Adrenal gland (tissue), 12 donors: ENCODE results near the gene ADAMTS12. TPM values are rescaled to one million over a fixed set of nuclear protein-coding genes. Genes with fewer than 3 reads are reported as not detected.

Experiments
- DNase-seq, 7 donors: peaks; one replicate each; pipeline ENCODE4 v3.0.0-alpha.2; 2019 to 2020
- H3K27ac ChIP-seq, 5 donors: fragments of 200-600 bp; sonication (generic) in 4 of 5; 1 replicate in 3 of 5; 2 replicates in 2 of 5; pipeline versions ENCODE4 v1.5.1 to v1.8.0; 2016 to 2020; ENCODE audit warnings: mild to moderate bottlenecking in 1 of 5
- H3K27me3 ChIP-seq: fragments of 200-600 bp; 2 replicates; pipeline ENCODE4 v1.8.0; 2021
- H3K36me3 ChIP-seq, 2 donors: fragments of 200-600 bp; replicated peaks in 1 of 2; 1 replicate in 1 of 2; 2 replicates in 1 of 2; pipeline versions ENCODE4 v1.5.1 to v1.8.0; 2018 to 2022
- H3K4me1 ChIP-seq, 2 donors: fragments of 200-600 bp; replicated peaks in 1 of 2; 1 replicate in 1 of 2; 2 replicates in 1 of 2; pipeline versions ENCODE4 v1.5.1 to v1.8.0; 2018 to 2021
- H3K4me3 ChIP-seq, 4 donors: fragments of 200-600 bp; sonication (generic) in 3 of 4; one replicate each; pipeline ENCODE4 v1.5.1; 2016 to 2018
- H3K9me3 ChIP-seq, 3 donors: fragments of 200-600 bp; sonication (generic) in 1 of 3; replicated peaks in 1 of 3; 1 replicate in 2 of 3; 2 replicates in 1 of 3; pipeline versions ENCODE4 v1.5.1 to v1.8.0; 2016 to 2021
- CTCF ChIP-seq, 6 experiments: fragments of 450-650 bp in 4 of 6; fragments of 200-600 bp in 2 of 6; sonication (generic) in 1 of 6; IDR thresholded peaks; 1 replicate in 5 of 6; 2 replicates in 1 of 6; pipeline versions ENCODE4 v1.5.1 to v1.8.0; 2016 to 2021; ENCODE audit warnings: antibody characterized with exemption in 6 of 6, mild to moderate bottlenecking in 2 of 6, moderate library complexity in 1 of 6
- POLR2A ChIP-seq, 2 donors: fragments of 450-650 bp; IDR thresholded peaks; one replicate each; pipeline ENCODE4 v1.6.1; 2017; ENCODE audit warnings: antibody characterized with exemption in 2 of 2, mild to moderate bottlenecking in 2 of 2, moderate library complexity in 1 of 2
- WGBS, 4 donors: extraction: QIAGEN DNeasy Blood & Tissue Kit in 2 of 4; methylation state at CpG; one replicate each; pipeline versions ENCODE4 v1.1.5 to v1.1.7; 2013 to 2017; 5-methylcytosine and 5-hydroxymethylcytosine counted together
- intact Hi-C, 2 donors: fragments of 100-400 bp; cut with DNase I; formaldehyde crosslinking; loops; one replicate each; pipeline versions ENCODE4 v1.14.1 to v1.15.0; 2022 to 2023
- polyA plus RNA-seq, 3 donors: library from polyadenylated mRNA; stranded (reverse); fragments of 200-250 nt in 2 of 3; fragments of 350-450 nt in 1 of 3; fragmentation: Illumina TruSeq in 1 of 3; extraction: RNeasy Lipid Tissue Mini Kit (QIAGEN cat#74804) in 1 of 3; gene quantifications; one replicate each; pipeline ENCODE4 v1.2.3, GENCODE V29; 2013 to 2014
- total RNA-seq, 9 donors: library from RNA; depleted of rRNA in 4 of 9; stranded (reverse); fragments of >200 nt in 4 of 9; fragments of 120-200 nt in 1 of 9; fragmentation: NEBNext Ultra II Directional in 1 of 9; extraction: Animal tissue kit (Norgen Biotek cat#: 25700) in 1 of 9; gene quantifications; one replicate each; pipeline versions ENCODE4 v1.1.0 to v1.2.4, GENCODE V29; 2013 to 2023
- donor health status: healthy with polysubstance abuse.
- donor health status: Bipolar disorder and iron deficiency.
- donor health status: DM: yes; HTN: yes; CAD: no.
- donor health status: DM: no; HTN: no; CAD: no.
- donor health status: DM: no; HTN: no; CAD: no.
- donor health status: DM: yes; HTN: yes; CAD: no.

The ADAMTS12 gene
- total and polyA plus RNA-seq, 12 donors, result 1.9 to 76.1 (median 10.5) TPM

GRCh38 chr5:33905381-33905780, 13.6 kb upstream of the ADAMTS12 start:
- Histone ChIP-seq H3K9me3 (peaks cover 0 to 10% (median 0%) of the 10 kb centered on the region in 3 donors), H3K4me1 (no peaks in the 10 kb centered on the region), H3K27ac (no peak overlapping the region), H3K36me3 (no peaks in the 10 kb centered on the region), H3K27me3 (no peaks in the 10 kb centered on the region), H3K4me3 (no peak overlapping the region)
- no peak for DNase-seq
- no peak for TF ChIP-seq POLR2A (IDR thresholded peaks at IDR 0.05)
- no peak for TF ChIP-seq CTCF (IDR thresholded peaks at IDR 0.05)
- intact Hi-C loops, result no loop called here
- 81 to 97% (median 94%) methylated on average over 1 of the region's 1 CpG for WGBS, 4 donors

GRCh38 chr5:33903118-33903517, 11.3 kb upstream of the ADAMTS12 start:
- WGBS, 4 donors, result 85 to 95% (median 86%) methylated on average over 2 of the region's 2 CpGs; no CpG with 5 or more reads in 1 of the 4 donors

DNA sequence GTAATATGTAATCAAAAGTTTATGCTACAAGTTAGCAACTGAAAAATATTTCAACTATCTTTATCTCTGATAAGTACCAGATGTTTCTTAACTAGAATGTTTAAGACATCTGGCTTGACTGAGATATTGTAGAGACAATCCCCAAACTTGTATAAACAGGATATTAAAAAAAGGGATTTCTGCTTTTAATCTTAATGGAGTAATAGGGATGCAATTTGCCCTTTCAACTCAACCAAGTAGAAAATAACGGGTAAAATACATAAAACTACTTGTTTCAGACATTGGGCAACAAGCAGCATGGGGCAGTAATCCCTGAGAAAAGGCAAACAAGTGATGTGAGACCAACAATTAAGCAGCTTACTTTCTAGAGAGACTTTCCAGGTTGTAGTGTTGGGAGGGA, 9.4 kb upstream of the ADAMTS12 start:
- no peaks in the 10 kb centered on the region for H3K27me3 ChIP-seq
- H3K9me3 ChIP-seq, result peaks cover 0 to 6% (median 0%) of the 10 kb centered on the region in 3 donors
- H3K36me3 ChIP-seq, result no peaks in the 10 kb centered on the region
- TF ChIP-seq CTCF (IDR thresholded peaks at IDR 0.05), result no peak
- no peak for TF ChIP-seq POLR2A (IDR thresholded peaks at IDR 0.05)
- no peak for DNase-seq
- intact Hi-C loops, result no loop called here
- WGBS, 4 donors, result 61 to 70% (median 64%) methylated on average over 1 of the region's 1 CpG
- no peak overlapping the region for H3K4me3 ChIP-seq
- H3K27ac ChIP-seq, result no peak overlapping the region
- no peaks in the 10 kb centered on the region for H3K4me1 ChIP-seq

More at GRCh38 chr5:33903118-33903517, 11.3 kb upstream of the ADAMTS12 start:
- peaks cover 0 to 10% (median 0%) of the 10 kb centered on the region in 3 donors for H3K9me3 ChIP-seq
- H3K36me3 ChIP-seq, result no peaks in the 10 kb centered on the region
- intact Hi-C loops, result no loop called here
- no peaks in the 10 kb centered on the region for H3K27me3 ChIP-seq
- no peaks in the 10 kb centered on the region for H3K4me1 ChIP-seq
- no peak for DNase-seq
- TF ChIP-seq CTCF (IDR thresholded peaks at IDR 0.05), result no peak
- no peak overlapping the region for H3K27ac ChIP-seq
- H3K4me3 ChIP-seq, result no peak overlapping the region

GRCh38 chr5:33894566-33894965, 2.8 kb upstream of the ADAMTS12 start:
- intact Hi-C loops, result no loop called here
- H3K4me1 ChIP-seq, result peaks cover 0 to 6% of the 10 kb centered on the region in 2 donors
- no peak for DNase-seq
- H3K36me3 ChIP-seq, result no peaks in the 10 kb centered on the region
- no peaks in the 10 kb centered on the region for H3K9me3 ChIP-seq
- no peaks in the 10 kb centered on the region for H3K27me3 ChIP-seq
- 69 to 93% (median 83%) methylated on average over 1 of the region's 1 CpG for WGBS, 4 donors
- H3K27ac ChIP-seq, result no peak overlapping the region
- H3K4me3 ChIP-seq, result no peak overlapping the region
- TF ChIP-seq CTCF (IDR thresholded peaks at IDR 0.05) (no peak), POLR2A (IDR thresholded peaks at IDR 0.05) (no peak)
